Measurements from ENCODE around the gene ETFRF1.

The ETFRF1 gene

DNA sequence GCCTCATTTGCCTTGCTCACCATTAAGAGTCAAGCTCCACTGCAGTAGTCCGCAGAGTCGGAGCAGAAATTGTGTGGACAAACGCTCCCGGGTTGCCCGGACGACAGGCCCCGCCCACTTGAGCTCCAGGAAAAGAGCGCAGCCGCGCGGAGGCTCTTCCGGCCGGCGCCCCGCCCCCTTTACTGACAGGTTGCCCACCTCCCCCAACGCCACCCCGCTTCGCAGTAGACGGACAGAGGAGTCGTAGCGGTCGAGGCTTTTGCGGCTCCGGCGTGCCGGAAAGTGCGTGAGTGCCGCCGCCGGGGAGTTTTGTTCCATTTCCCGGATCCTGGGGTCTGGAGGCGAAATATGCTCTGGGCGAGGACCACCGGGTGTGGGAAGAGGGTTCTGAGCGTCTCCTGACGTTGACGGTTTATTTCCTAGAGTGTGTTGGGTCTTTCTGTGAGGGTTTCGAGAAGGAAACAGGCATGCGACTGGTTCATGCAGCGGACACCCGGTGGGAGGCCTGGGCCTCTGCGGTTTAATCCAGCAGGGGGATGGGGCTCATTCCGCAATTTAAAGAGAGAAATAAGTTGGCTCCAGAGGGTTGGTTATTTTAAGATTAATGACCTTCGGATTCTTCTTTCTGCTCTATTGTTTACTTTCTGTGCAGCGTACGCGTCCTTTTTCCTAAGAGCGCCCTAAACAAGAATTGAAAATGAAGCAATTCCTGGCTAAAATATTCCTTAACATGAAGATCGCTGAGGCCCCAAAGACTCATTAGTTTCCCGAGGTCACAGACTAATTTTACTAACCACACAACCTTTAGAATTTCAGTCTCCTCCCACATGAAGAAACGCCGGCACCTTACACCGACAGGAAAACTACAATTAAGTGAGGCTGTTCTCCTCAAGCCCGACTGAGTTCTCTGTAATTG is at the start of gene ETFRF1, which contains the start of gene DNAI7:
Gene ETFRF1 (plus strand): TSS at position 182 of the 916 bp plus-strand sequence. CDS start 8,720 bp downstream, outside the sequence.
Gene DNAI7 (minus strand): TSS at position 105 of the 916 bp plus-strand sequence. CDS start 82 bp downstream, at position 23.
- peak; percentile 93 to 97 for DNase-seq (ENCODE audit: low read depth in 2 of 2)

DNA sequence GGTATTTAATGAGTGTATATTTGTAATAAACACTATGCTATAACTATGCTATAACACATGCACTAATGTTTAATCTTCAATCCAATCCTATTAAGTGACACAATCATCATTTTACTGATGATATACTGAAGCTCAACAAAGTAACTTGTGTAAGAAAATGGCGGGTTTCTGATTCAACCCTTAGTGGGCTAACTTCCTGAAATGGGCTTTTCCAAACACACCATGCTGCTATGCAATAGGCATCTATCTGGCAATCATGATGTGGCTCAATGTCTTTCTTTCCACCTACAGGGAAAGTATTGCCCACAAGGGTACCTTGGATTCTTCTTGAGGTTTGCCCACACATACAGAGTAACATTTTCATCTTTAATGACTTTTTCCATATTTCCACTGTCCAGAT is 48.4 kb upstream of the ETFRF1 start:
- DNase-seq (ENCODE audit: low read depth in 2 of 2): no peak

GRCh38 chr12:25151476-25151875 is 43.6 kb upstream of the ETFRF1 start:
- no peak for DNase-seq (ENCODE audit: low read depth in 2 of 2)

- no peak for DNase-seq (ENCODE audit: low read depth in 2 of 2)
Observed at GRCh38 chr12:25152055-25152454, 43.0 kb upstream of the ETFRF1 start.

DNA sequence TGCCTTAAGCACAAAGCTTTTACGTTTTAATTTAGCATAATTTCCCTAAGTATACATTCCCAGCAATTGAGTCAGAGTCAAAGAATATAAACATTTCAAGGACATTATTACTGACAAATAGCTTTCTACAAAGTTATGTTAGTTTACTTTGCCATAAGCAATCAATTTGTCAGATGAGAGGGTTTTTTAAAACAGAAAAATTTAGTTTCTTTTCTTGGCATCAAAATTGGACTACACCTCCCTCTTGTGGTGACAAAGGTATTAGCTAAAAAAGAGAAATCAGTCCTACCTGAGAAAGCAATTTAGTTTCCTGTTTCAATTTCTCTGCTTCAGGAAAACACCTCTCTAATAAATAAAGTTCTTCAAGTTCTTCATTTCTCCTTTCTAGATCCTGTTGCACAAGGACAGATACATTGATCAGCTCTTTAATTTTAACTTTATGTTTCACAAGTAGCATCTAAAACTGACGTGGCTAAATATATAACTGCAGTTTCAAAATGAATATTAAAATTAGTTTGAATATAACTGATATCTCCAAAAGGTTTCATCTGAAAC is 39.9 kb upstream of the ETFRF1 start:
- no peak for DNase-seq (ENCODE audit: low read depth in 2 of 2)

GRCh38 chr12:25156061-25156460 is 39.0 kb upstream of the ETFRF1 start:
- no peak for DNase-seq (ENCODE audit: low read depth in 2 of 2)

GRCh38 chr12:25162866-25163265 is 32.2 kb upstream of the ETFRF1 start:
- DNase-seq (ENCODE audit: low read depth in 2 of 2): no peak

DNA sequence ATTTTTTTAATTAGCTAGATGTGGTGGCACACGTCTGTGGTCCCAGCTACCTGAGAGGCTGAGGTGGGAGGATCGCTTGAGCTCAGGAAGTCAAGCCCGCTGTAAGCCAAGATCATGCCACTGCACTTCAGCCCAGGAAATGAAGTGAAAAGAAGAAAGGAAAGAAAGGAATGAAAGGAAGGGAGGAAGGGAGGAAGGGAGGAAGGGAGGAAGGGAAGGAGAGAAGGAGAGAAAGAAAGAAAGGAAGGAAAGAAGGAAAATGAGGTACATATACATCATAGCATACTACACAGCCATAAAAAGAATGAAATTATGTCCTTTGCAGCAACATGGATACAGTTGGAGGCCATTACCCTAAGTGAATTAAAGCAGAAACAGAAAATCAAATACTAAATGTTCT is 12.3 kb upstream of the ETFRF1 start:
- DNase-seq (ENCODE audit: low read depth in 2 of 2): no peak

DNA sequence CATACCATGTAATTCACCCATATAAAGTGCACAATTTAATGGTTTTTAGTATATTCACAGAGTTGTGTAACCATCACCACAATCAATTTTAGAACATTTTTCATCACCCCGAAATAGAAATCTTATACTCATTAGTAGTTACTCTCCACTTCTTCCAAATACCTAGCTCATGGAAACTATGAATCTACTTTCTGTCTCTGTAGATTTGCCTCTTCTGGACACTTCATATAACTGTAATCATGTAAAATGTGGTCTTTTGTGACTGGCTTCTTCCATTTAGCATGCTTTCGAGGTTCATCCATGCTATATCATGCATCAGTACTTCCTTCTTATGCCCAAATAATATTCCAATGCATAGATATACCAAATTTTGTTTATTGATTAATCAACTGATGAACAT is 10.9 kb upstream of the ETFRF1 start:
- no peak for DNase-seq (ENCODE audit: low read depth in 2 of 2)

DNA sequence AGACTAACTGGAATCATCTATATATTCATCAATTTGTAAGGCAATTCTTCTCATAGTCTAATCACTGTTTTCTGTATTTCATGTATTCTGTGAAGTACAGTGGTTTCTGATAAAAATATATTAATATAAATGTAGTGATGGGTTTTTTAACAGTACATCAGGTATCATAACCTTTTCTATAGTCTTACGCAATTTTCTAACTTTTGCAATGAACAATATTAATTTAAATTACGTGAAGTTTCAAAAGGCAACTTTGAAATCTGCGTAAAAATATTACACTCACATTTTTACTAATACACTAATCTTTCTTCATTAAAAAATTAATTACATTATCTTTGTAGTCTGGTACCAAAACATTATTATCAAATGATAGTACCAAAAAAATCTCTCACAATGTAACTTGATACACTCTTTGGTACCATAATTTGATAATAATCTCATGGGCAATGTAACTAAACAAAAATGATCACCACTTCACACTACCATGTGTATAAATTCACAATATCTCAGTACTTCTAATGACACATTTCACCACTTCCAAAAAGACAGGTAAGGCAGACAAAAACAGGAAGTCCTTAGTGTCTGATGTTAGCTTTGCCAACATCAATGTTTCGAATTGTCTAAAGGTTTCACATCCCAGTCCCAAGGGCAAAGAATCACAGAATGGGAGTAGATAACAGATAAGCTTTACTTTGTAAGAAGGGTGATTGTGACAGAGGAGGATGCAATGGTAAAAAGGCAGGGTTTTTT is 8.8 kb upstream of the ETFRF1 start:
- DNase-seq (ENCODE audit: low read depth in 2 of 2): no peak

- no peak for DNase-seq (ENCODE audit: low read depth in 2 of 2)
Observed at GRCh38 chr12:25186788-25187402, 8.1 kb upstream of the ETFRF1 start.

DNA sequence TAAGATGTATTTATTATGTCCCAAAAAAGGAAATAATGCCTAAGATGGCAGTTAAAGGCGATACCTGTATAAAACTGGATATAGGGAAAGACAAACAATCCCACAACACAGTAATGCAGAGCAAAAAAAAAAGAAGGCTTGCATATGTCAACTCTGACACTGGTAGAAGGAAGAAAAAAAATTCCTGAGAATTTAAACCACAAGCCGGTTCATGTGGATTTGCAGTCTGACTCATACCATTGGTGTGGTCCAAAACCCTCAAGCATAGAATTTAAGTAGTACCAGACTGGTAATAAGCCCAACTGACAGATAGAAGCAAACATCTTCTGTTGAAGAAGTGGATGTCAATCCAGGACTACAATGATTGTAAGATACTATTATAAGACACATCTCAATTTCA is 7.3 kb upstream of the ETFRF1 start:
- DNase-seq (ENCODE audit: low read depth in 2 of 2): no peak

DNA sequence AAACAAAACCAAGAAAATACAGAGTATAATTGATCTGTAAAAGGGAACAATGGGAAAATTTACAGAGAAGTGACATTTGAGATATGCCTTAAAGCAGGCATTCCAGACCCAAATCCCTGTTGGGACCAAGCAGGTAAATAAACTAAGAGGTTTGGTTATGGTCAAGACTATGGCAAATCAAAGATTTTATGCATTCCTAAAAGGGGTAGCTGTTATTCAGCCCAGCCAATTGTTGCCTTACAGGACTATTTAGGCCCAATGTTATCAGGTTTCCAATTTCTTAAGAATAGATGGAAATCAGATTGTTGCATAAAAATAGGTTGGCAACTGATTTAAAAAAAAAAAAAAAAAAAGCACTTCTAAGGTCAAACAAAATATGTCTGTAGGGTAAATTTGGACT is 5.4 kb upstream of the ETFRF1 start:
- no peak for DNase-seq (ENCODE audit: low read depth in 2 of 2)

GRCh38 chr12:25190793-25191192 is 4.2 kb upstream of the ETFRF1 start:
- DNase-seq (ENCODE audit: low read depth in 2 of 2): no peak

- DNase-seq (ENCODE audit: low read depth in 2 of 2): no peak
Observed at GRCh38 chr12:25194214-25194613, 823 bp upstream of the ETFRF1 start.

- no peak for DNase-seq (ENCODE audit: low read depth in 2 of 2)
Observed at GRCh38 chr12:25194722-25195055, 348 bp upstream of the ETFRF1 start.

- DNase-seq (ENCODE audit: low read depth in 2 of 2): no peak
Observed at GRCh38 chr12:25197608-25198007, 2.6 kb downstream of the ETFRF1 start.

GRCh38 chr12:25200703-25201102 is 5.7 kb downstream of the ETFRF1 start:
- DNase-seq (ENCODE audit: low read depth in 2 of 2): no peak

GRCh38 chr12:25202137-25202536 is 7.1 kb downstream of the ETFRF1 start:
- no peak for DNase-seq (ENCODE audit: low read depth in 2 of 2)

DNA sequence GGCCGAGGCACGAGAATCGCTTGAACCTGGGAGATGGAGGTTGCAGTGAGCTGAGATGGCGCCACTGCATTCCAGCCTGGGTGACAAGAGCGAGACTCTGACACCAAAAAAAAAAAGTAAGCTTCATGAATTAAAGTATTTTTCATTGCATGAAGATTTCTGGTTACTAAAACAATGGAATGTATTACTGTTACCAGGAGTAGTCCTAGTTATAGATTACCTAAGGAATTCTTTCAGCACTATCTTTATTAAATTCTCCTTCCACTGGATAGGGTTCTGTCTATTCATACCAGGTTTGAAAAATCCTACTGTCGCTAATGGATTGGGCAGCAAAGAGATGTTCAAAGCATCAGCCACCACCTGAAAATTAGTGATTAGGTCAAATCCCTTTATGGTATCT is 12.4 kb downstream of the ETFRF1 start:
- DNase-seq (ENCODE audit: low read depth in 2 of 2): no peak

- no peak for DNase-seq (ENCODE audit: low read depth in 2 of 2)
Observed at GRCh38 chr12:25207846-25208245, 12.8 kb downstream of the ETFRF1 start.

DNA sequence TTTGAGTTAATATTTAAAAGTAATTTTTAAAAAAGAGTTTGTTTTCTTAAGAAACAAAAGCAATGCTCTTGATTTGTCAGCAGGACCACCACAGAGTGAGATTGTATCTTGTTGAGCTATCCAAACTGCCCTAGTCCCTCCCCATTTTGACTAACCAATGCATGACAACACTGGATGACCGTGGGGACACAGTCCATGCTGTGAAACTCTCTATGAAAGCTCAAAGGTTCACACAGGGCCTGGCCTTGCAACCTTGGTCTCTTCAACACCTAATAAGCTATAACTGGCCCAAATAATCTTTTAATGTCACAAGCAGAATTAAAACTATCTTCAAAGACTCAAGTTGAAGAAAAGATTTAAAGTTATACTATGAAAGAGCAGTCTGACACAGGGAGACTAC is 13.5 kb downstream of the ETFRF1 start:
- no peak for DNase-seq (ENCODE audit: low read depth in 2 of 2)

All from activated CD4-positive, alpha-beta T cell treated with anti-CD3 and anti-CD28 coated beads for 24 hours (primary cell).